Right lobe of liver (tissue), 6 donors: Measurements from ENCODE around the gene LLGL1. TPM values are rescaled to one million over a fixed set of nuclear protein-coding genes. Genes with fewer than 3 reads are reported as not detected.

ENCODE experiments used
- ATAC-seq, 4 donors: fragments of 200-7000 bp; cut with Tn5 transposase; one replicate each; pipeline ENCODE4 v1.9.1; 2020; ENCODE audit warnings: mild to moderate bottlenecking in 4 of 4, moderate library complexity in 4 of 4
- DNase-seq, 3 donors: peaks; one replicate each; pipeline ENCODE4 v3.0.0-alpha.2; 2020
- H3K27ac ChIP-seq, 3 donors: fragments of 200-600 bp; one replicate each; pipeline ENCODE4 v1.8.0; 2022
- H3K27me3 ChIP-seq, 2 donors: fragments of 200-600 bp; one replicate each; pipeline ENCODE4 v1.8.0; 2022
- H3K36me3 ChIP-seq, 4 donors: fragments of 200-600 bp; sonication (generic) in 1 of 4; one replicate each; pipeline versions ENCODE4 v1.5.1 to v1.8.0; 2017 to 2022; ENCODE audit warnings: control low read depth in 1 of 4
- H3K4me1 ChIP-seq, 4 donors: fragments of 200-600 bp; sonication (generic) in 1 of 4; one replicate each; pipeline versions ENCODE4 v1.5.1 to v1.8.0; 2017 to 2022; ENCODE audit warnings: control low read depth in 1 of 4
- H3K4me3 ChIP-seq, 3 donors: fragments of 200-600 bp; one replicate each; pipeline ENCODE4 v1.8.0; 2022
- H3K9me3 ChIP-seq, 4 donors: fragments of 200-600 bp; sonication (generic) in 1 of 4; one replicate each; pipeline versions ENCODE4 v1.5.1 to v1.8.0; 2017 to 2022; ENCODE audit warnings: control low read depth in 1 of 4
- POLR2A ChIP-seq: fragments of 450-650 bp; IDR thresholded peaks from one replicate; pipeline ENCODE4 v1.6.1; 2017; ENCODE audit warnings: antibody characterized with exemption, mild to moderate bottlenecking
- WGBS: methylation state at CpG from one replicate; pipeline ENCODE4 v1.1.6; 2018; ENCODE audit warnings: low coverage, low lambda C conversion rate; ENCODE audit not compliant: insufficient coverage; ENCODE audit errors: missing lambda C conversion rate; 5-methylcytosine and 5-hydroxymethylcytosine counted together
- intact Hi-C, 2 donors: fragments of 100-400 bp; cut with DNase I; formaldehyde crosslinking; loops; one replicate each; pipeline versions ENCODE4 v1.11.2 to v1.14.1; 2022
- total RNA-seq, 6 experiments: library from RNA; depleted of rRNA in 2 of 6; stranded (reverse); fragments of >200 nt in 2 of 6; fragmentation: NEBNext Ultra II Directional in 3 of 6; extraction: Animal tissue kit (Norgen Biotek cat#: 25700) in 3 of 6; gene quantifications; one replicate each; pipeline versions ENCODE4 v1.1.0 to v1.2.4, GENCODE V29; 2016 to 2023
- TF ChIP-seq, protein P1 (sequence below), 4 donors: fragments of 200-600 bp in 3 of 4; fragments of 450-650 bp in 1 of 4; IDR thresholded peaks; one replicate each; pipeline versions ENCODE4 v1.5.1 to v1.8.0; 2016 to 2022; ENCODE audit warnings: antibody characterized with exemption in 4 of 4, mild to moderate bottlenecking in 2 of 4
- donor health status: DM: no; HTN: yes; CAD: no.
- donor health status: DM: no; HTN: no; CAD: no.
- donor health status: DM: no; HTN: no; CAD: no.
- donor health status: DM: no; HTN: yes; CAD: no.
- donor health status: DM: no; HTN: yes; CAD: no.

The LLGL1 gene
- total RNA-seq, 6 experiments from 2014 or later = 2.0 to 8.6 (median 2.8) TPM

DNA sequence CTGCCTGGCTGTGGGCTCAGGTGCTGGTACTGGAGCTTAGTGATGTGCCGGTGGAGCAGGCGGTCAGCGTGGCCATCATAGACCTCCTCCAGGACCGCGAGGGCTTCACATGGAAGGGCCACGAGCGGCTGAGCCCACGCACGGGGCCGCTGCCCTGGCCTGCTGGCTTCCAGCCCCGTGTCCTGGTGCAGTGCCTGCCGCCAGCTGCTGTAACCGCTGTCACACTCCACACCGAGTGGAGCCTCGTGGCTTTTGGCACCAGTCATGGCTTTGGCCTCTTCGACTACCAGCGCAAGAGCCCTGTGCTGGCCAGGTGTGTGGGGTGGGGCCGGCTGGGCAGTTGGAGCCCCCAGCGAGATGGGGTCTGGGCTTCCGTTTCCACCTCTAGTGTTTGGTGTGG lies 12.0 kb downstream of the LLGL1 start:
- ATAC-seq = no peak
- no peaks in the 10 kb centered on the region for H3K27me3 ChIP-seq
- no peak for TF ChIP-seq POLR2A
- TF ChIP-seq, protein P1, sequence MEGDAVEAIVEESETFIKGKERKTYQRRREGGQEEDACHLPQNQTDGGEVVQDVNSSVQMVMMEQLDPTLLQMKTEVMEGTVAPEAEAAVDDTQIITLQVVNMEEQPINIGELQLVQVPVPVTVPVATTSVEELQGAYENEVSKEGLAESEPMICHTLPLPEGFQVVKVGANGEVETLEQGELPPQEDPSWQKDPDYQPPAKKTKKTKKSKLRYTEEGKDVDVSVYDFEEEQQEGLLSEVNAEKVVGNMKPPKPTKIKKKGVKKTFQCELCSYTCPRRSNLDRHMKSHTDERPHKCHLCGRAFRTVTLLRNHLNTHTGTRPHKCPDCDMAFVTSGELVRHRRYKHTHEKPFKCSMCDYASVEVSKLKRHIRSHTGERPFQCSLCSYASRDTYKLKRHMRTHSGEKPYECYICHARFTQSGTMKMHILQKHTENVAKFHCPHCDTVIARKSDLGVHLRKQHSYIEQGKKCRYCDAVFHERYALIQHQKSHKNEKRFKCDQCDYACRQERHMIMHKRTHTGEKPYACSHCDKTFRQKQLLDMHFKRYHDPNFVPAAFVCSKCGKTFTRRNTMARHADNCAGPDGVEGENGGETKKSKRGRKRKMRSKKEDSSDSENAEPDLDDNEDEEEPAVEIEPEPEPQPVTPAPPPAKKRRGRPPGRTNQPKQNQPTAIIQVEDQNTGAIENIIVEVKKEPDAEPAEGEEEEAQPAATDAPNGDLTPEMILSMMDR (IDR thresholded peaks at IDR 0.05) = no peak
- H3K9me3 ChIP-seq = no peaks in the 10 kb centered on the region
- H3K36me3 ChIP-seq = no peaks in the 10 kb centered on the region
- no peak overlapping the region for H3K4me3 ChIP-seq
- no peak for DNase-seq
- no peak overlapping the region for H3K27ac ChIP-seq
- intact Hi-C loops = no loop called here
- WGBS = 33% methylated on average over 3 of the region's 20 CpGs
- no peaks in the 10 kb centered on the region for H3K4me1 ChIP-seq

DNA sequence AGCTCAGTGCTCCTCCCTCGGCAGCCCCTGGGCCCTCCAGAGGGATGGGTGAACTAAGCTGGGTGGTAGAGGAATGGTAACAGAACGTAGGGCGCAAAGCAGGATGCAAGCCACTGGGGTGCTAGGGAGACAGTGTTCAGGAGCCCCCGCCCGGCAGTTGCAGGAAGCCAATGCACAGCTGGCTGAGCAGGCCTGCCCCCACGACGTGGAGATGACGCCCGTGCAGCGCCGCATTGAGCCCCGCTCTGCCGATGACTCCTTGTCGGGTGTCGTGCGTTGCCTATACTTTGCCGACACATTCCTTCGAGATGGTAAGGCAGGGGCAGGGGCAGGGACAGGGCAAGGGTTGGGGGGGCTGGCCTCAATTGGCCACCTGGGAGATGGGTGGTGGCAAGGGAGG lies 12.9 kb downstream of the LLGL1 start:
- Histone ChIP-seq H3K27ac (no peak overlapping the region), H3K9me3 (no peaks in the 10 kb centered on the region), H3K4me1 (no peaks in the 10 kb centered on the region), H3K27me3 (no peaks in the 10 kb centered on the region), H3K4me3 (no peak overlapping the region), H3K36me3 (no peaks in the 10 kb centered on the region)
- 50% methylated on average over 2 of the region's 18 CpGs for WGBS
- TF ChIP-seq POLR2A = no peak
- DNase-seq (no peak), ATAC-seq (no peak)
- intact Hi-C loops = no loop called here

DNA sequence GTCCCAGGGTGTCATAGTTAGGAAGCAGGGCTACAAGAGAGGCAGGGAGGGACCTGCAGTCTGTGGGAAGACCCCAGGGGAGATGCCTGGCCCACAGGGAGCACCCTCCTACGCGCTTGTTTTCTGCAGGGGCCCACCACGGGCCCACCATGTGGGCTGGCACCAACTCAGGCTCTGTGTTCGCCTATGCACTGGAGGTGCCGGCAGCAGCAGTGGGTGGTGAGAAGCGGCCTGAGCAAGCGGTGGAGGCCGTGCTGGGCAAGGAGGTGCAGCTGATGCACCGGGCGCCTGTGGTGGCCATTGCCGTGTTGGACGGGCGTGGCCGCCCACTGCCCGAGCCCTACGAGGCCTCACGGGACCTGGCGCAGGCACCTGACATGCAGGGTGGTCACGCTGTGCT lies 15.0 kb downstream of the LLGL1 start:
- Histone ChIP-seq H3K4me3 (no peak overlapping the region), H3K27ac (no peak overlapping the region), H3K9me3 (no peaks in the 10 kb centered on the region), H3K27me3 (no peaks in the 10 kb centered on the region), H3K36me3 (peaks cover 0 to 9% (median 5%) of the 10 kb centered on the region in 4 donors), H3K4me1 (no peaks in the 10 kb centered on the region)
- intact Hi-C loops = no loop called here
- 97% methylated on average over 10 of the region's 19 CpGs for WGBS
- ATAC-seq (no peak), DNase-seq (no peak)
- TF ChIP-seq POLR2A = no peak
- TF ChIP-seq, protein P1 (IDR thresholded peaks at IDR 0.05) = no peak

DNA sequence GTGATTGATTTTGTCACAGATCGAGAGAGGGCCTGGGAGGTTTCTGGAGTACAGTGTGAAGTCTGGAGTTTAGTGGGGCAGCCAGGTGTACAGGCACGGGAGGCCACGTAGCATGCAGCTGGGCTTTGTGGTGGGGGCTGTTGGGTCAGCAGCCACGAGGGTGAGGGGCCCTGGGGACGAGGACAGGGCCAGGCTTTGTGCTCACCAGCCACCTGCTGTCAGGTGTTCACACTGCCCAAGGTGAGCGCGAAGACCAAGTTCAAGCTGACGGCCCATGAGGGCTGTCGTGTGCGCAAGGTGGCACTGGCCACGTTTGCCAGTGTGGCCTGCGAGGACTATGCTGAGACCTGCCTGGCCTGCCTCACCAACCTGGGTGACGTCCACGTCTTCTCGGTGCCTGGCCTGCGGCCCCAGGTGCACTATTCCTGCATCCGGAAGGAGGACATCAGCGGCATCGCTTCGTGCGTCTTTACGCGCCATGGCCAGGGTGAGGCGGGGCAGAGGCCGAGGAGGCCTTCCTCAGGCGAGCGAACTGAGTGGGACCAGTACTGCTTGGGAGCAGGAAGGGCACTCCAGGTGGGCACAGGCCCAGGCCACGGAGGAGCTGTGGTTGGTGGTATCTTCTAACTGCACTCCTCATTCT lies 15.9 kb downstream of the LLGL1 start:
- no peak for TF ChIP-seq POLR2A
- 90% methylated on average over 4 of the region's 28 CpGs for WGBS
- DNase-seq = no peak
- H3K9me3 ChIP-seq = no peaks in the 10 kb centered on the region
- intact Hi-C loops = no loop called here
- no peak overlapping the region for H3K4me3 ChIP-seq
- no peaks in the 10 kb centered on the region for H3K27me3 ChIP-seq
- no peak for ATAC-seq
- H3K4me1 ChIP-seq = no peaks in the 10 kb centered on the region
- H3K36me3 ChIP-seq = peaks cover 5 to 16% (median 12%) of the 10 kb centered on the region in 4 donors
- no peak overlapping the region for H3K27ac ChIP-seq

DNA sequence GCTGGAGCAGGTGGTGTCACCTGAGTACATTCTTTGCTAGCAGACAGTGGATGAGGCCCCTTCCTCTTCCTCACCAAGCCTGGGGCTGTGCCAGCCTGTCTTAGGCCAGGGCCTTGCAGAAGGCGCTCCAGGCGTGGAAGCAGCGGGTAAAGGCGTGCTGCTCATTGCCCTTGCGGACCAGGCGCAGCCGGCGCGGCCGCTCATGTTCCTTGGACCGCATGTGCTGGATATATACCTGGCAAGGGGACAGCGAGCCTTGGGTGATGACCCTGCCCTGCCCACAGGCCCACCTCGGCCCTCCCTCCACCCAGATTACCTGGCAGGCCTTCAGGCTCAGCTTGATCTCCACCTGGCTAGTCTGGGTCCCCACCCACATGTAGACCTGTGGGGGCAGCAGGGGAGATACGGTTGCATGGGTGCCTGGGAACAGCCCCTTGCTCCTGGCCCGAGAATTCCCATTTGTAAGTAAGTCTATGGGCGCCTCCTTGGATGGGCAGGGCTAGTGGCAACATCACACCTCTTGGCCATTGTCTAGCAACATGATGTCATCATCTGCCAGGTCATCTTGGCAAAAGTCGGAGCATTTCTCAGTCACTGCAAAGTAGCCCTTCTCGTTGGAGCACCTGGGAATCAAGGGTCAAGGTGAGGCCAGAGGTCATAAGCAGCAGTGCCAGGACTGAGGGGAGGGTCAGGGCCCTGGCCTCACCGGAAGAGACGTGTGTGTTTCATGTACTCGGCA lies 19.8 kb downstream of the LLGL1 start:
- Histone ChIP-seq H3K27me3 (no peaks in the 10 kb centered on the region), H3K36me3 (peaks cover 7 to 47% (median 23%) of the 10 kb centered on the region in 4 donors), H3K4me1 (no peaks in the 10 kb centered on the region), H3K9me3 (no peaks in the 10 kb centered on the region), H3K4me3 (no peak overlapping the region), H3K27ac (no peak overlapping the region)
- WGBS = 68% methylated on average over 5 of the region's 21 CpGs
- no peak for TF ChIP-seq POLR2A
- TF ChIP-seq, protein P1 (IDR thresholded peaks at IDR 0.05) = no peak
- DNase-seq (no peak), ATAC-seq (no peak)
- intact Hi-C loops = no loop called here
